ENCODE data around the gene HLCS.
A peak's percentile ranks its signal among the peaks of the same experiment; 100 is the strongest.

HLCS gene

DNA sequence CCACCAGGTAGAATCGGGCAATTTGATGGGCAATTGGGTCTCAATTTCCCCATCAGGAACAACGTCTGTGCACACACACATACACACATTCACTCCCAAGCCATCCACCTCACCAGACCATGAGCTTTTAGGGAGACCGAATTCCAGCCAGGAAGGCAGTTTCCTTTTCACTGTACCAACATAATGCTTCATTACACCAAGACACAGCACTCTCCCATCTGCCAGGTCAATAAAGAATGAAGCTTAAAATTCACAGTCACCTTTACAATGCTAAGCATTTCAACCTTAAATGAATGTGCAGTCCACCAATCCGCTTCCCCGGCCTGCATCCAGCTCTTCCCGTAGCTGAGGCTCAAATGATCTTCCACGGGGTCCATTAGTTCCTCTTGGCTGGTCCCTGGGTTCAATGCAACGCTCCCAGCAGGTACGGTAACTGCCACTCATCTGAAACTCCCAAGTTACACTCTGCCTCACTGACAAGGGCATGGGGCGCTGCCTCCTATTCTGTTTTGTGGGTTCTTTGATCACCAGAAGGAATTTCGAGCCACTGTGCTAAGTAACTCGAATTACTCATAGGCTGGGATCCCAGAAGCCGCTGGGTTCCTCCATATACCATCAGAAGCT lies 162.5 kb downstream of the HLCS start:
- DNase-seq, result no peak

- DNase-seq, result no peak
Measured at GRCh38 chr21:36803051-36803645, 163.3 kb downstream of the HLCS start.

GRCh38 chr21:36800734-36801133 lies 165.7 kb downstream of the HLCS start:
- no peak for DNase-seq

GRCh38 chr21:36799869-36800268 lies 166.6 kb downstream of the HLCS start:
- DNase-seq, result no peak

DNA sequence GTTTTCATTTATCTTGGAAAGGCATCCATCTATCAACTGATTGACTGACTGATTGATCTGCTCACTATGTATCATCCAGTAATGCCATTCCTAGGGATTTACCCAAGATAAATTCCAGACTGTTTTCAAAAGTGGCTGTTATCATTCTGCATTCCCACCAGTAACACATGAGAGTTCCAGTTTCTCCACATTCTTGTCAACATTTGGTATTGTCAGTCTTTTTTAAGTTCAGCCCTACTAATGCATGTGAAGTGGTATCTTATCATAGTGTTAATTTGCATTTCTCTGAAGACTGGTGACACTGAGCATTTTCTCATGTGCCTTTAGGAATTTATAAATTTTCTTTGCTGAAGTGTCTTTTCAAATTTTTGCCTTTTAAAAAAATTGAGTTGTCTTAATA lies 168.0 kb downstream of the HLCS start:
- no peak for DNase-seq

GRCh38 chr21:36796070-36796469 lies 170.4 kb downstream of the HLCS start:
- DNase-seq, result no peak

- peak in 1 of 2 experiments; percentile 8 for DNase-seq
Measured at GRCh38 chr21:36792505-36792967, 173.9 kb downstream of the HLCS start.

- no peak for DNase-seq
Measured at GRCh38 chr21:36791695-36792470, 174.6 kb downstream of the HLCS start.

DNA sequence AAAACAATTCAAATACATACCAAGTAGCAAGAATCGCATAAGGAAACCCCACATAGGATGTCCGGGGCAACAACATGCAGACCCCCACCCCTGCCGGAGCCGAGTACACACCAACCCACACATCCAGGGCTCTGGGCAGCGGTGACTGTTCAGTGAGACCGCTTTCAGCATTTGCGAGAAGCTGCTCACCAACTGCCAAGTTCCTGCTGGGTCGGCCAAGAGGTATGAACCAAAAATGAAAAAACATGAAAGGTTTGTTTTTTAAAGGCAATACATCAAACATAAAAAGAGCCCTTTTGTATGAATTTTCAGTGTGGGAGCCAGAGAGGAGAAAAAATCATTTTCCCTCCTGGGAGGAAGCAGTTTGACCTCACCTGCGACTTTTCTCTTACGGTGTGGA lies 175.3 kb downstream of the HLCS start:
- no peak for DNase-seq

DNA sequence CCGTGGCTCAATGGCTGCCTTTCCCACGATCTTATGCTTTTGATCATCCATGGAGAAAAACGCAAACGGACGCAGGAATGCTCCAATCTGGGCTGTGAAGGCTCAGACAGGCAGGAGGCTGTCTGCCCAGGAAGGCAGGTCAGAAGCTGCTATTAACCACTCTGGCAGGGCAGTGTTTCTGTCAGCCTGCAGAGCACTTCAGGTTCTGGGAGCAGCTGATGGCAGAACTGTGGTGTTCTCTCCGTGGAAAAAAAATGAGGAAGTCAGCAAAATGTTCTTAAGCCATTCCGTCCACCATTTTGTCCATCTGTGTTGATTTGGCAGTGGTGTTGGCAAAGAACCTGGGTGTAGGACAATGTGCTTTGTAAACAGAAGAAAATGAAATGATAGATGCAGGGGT lies 175.9 kb downstream of the HLCS start:
- no peak for DNase-seq

- DNase-seq, result no peak
Measured at GRCh38 chr21:36788120-36788638, 178.3 kb downstream of the HLCS start.

DNA sequence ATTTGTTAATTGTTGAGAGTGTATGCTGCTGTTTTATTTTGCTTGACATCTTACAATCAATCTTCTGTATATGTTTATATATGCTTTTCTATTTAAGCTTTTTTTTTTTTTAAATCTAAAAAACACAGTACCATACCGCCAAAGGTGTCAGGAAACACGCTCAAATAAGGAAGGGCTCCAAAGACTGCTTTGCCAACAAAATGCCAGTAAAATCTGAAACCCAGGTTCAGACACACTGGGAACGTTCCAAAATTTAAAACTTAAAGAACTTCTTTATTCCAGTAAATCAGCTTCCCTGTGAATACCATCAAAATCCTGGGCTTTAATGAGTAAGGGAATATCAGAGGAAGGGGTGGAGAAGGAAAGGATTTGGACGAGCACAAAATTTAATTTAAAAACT lies 180.3 kb downstream of the HLCS start:
- no peak for DNase-seq

- no peak for DNase-seq
Measured at GRCh38 chr21:36785615-36786014, 180.9 kb downstream of the HLCS start.

DNA sequence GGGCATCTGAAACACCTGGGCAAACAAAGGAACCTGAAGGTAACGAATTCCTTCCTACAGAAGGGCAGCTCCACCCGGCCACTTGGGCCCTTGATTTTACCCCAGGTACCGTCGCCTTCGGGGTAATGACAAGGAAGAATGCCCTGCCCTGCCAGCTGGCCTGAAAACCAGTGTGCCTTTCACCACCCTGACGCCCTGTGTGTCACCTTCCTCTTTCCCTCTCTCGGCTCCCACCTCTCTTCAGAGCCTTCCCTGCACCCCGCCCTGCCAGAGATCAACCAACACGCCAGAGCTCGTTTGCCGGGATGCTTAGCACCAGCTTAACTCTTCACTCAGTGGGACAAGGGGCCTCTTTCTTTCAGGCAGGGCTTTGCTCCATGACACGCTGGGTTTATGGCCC lies 181.5 kb downstream of the HLCS start:
- DNase-seq, result no peak

GRCh38 chr21:36783612-36784374 lies 182.7 kb downstream of the HLCS start:
- DNase-seq, result no peak

DNA sequence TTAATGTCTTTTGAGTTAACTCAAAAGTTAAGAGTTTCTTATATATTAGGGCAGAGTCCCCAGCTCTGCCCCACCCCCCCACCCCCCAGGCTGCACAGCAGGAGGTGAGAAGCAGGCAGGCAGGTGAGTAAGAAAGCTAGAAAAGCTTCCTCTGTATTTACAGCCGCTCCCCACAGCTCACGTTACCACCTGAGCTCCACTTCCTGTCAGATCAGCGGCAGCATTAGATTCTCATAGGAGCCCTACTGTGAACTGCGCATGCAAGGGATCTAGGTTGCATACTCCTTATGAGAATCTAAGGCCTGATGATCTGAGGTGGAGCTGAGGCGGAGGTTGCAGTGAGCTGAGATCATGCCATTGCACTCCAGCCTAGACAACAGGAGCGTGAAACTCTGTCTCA lies 185.6 kb downstream of the HLCS start:
- no peak for DNase-seq

- DNase-seq, result no peak
Measured at GRCh38 chr21:36776981-36777617, 189.4 kb downstream of the HLCS start.

DNA sequence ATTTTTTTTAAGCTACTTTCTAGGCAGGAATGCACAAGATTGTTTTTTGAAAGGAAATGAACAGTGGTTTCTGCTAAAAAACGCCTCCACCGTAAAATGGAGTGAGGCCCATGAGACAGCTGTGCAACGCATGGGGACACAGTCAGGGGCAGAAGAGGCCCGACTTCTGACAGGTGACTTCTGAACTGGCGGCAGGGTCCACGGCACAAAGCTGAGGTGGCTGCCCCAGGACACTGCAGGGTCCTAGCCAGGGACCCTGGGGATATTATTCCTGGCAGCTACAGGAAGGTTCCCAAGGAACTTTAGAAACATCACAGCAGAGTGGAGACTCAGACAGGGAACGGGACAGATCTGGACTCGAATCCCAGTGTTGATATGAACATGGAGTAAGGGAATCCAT lies 192.5 kb downstream of the HLCS start:
- DNase-seq, result no peak

- peak; percentile 12 to 64 for DNase-seq
Measured at GRCh38 chr21:36773117-36773516, 193.4 kb downstream of the HLCS start.

- no peak for DNase-seq
Measured at GRCh38 chr21:36769051-36769839, 197.2 kb downstream of the HLCS start.

DNA sequence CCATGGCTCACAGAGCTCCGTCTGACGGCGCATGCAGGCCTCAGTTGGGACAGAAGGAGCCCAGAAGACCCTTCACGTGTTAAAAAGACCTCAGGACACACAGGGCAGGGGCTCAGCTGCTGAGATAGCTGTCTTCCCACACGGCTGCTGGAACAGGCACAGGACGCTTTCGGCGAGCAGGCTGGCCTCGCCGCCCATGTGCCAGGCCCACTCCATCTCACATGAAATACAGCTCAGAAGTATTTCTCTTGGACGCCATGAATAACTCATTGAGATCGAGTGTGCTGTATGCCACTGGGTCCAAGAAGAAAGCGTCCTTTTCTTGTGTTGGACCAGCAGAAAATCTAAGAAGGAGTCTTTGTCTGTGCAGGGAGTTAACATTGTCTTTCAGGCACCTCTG lies 198.0 kb downstream of the HLCS start:
- DNase-seq, result no peak

GRCh38 chr21:36767096-36767495 lies 199.4 kb downstream of the HLCS start:
- DNase-seq, result no peak
